Dermis blood vessel endothelial cell (primary cell): ENCODE results near the gene HTRA3. TPM values are rescaled to one million over a fixed set of nuclear protein-coding genes. Genes with fewer than 3 reads are reported as not detected.

Experiments
- DNase-seq: peaks from one replicate; pipeline ENCODE4 v3.0.0; 2010
- total RNA-seq: library from RNA; depleted of rRNA; stranded (reverse); fragments of >200 nt; gene quantifications from 2 replicates; pipeline ENCODE4 v1.2.3, GENCODE V29; 2014

The HTRA3 gene
- total RNA-seq, 1 donor from 2014 or later = 3.6 TPM

GRCh38 chr4:8282134-8282641 is 12.6 kb downstream of the HTRA3 start:
- DNase-seq = no peak

DNA sequence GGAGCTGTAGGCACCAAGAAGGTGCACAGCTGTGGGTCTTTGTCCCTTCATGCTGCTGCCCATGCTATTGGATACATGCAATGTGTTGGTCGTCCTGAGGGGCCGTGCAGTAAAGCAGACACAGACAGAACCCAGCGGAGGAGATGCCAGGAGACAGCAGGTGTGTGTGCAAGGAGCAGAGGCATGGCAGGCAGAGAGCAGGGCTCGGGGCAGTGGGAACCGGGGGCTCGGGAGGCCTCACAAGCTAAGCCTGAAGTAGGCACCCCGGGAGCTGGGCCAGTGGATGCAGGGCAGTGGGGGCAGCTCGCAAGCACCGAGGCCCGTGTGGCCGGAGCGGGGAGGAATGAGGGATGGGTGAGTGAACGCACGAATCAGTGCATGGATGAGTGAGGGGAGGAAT is 13.2 kb downstream of the HTRA3 start:
- DNase-seq = no peak

- no peak for DNase-seq
These were observed 13.6 kb downstream of the HTRA3 start for GRCh38 chr4:8283161-8283560.

DNA sequence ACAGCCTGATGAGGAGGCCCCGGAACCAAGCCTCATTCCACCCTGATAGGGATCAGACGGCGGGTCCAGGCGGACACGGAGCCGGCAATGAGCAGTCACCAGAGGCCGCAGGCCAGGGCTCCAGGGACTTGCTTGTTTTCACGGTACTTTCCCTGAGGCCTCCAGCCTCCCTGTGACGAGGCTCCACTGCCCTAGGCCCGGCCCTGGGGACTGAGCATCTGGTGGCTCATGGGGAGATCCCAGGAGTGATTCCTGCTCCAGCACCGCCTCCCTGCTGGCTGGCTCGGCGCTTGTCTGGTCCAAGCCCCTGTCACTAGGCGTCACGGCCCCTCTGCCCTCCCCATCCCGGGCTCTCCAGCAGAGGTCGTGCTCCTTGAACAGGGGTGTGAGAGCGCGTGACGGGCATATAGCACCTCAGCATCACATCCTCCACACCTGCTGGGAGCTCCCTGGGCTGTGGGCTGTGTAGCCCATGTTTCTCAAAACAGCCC is 14.1 kb downstream of the HTRA3 start:
- no peak for DNase-seq

DNA sequence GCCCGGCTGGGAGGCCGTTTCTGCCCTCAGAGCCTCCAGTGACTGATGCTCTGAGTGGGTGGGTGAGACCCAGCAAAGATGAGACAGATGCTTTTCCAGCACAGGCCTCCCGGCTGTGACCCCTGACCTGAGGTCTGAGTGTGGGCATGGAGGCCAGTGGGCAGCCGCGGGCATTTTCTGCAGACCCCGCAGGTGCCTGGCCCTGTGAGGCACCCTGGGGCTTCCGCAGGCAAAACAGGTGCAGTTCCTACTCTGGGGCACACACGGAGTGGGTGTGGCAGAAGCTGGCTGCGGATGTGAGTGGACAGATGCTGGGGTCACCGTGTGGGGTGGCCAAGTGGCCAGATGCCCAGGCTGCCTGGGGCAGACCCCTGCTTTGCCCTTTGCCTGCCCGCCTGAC is 14.8 kb downstream of the HTRA3 start:
- no peak for DNase-seq

- no peak for DNase-seq
These were observed 15.8 kb downstream of the HTRA3 start for GRCh38 chr4:8285143-8285975.

- DNase-seq = no peak
These were observed 16.6 kb downstream of the HTRA3 start for GRCh38 chr4:8285976-8286718.

DNA sequence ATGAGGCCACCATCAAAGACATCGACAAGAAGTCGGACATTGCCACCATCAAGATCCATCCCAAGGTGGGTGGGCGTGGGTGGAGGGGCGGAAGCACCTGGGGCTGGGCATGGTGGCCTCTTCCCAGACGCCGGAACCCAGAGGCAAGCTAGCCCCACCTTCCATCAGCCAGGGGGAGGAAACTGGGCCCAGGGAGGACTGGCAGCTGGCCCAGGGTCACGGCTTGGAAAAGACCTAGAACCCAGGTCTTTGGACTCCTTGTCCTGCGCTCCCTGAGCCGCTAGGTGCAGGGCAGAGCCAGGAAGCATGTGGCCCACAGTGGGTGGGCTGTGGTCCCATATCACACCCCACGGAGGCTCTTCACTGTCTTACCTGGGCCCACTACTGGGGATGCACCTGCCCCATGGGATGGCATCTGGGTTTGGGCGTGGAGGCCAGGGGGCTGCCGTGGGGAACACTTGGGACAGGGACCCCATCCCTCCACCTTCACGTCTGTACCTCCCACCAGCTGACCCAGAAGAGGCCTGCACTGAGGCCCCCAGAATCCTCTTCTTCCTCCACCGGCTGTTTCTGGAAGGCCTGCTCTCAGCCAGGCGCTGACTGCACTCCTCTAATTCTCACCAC is 17.3 kb downstream of the HTRA3 start:
- no peak for DNase-seq

DNA sequence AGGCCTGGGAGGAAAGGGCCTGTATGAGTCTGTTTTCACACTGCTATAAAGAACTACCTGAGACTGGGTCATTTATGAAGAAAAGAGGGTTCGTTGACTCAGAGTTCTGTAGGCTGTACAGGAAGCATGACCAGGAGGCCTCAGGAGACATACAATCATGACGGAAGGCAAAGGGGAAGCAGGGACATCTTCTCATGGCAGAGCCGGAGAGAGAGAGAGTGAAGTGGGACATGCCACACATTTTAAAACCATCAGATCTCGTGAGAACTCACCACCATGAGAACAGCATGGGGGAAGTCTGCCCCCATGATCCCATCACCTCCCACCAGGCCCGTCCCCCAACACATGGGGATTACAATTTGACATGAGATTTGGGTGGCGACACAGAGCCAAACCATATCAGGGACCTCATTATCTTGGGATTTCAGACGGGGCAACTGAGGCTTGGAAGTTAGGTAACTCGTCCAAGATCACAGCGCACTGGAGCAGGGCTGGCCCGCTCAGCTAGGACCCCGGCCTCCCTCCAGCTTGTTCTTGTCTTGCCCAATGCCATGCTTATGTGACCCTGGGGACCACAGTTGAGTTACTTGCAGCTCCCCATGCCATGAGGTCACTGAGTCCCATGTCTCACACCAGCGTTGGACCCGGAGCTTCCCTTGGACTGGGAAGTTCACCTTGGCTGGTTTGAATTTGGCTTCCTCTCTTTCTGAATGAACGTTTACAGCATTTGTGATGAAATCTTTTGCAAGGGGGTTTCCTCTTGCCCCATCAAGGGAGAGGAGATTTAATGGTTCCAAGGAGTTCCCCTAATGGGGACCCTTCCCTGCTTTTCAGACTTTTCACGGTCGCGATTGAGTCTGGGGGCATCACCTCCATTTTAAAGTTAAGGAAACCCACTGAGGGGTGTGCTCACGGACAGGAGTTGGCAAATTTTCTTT is 18.1 kb downstream of the HTRA3 start:
- no peak for DNase-seq

DNA sequence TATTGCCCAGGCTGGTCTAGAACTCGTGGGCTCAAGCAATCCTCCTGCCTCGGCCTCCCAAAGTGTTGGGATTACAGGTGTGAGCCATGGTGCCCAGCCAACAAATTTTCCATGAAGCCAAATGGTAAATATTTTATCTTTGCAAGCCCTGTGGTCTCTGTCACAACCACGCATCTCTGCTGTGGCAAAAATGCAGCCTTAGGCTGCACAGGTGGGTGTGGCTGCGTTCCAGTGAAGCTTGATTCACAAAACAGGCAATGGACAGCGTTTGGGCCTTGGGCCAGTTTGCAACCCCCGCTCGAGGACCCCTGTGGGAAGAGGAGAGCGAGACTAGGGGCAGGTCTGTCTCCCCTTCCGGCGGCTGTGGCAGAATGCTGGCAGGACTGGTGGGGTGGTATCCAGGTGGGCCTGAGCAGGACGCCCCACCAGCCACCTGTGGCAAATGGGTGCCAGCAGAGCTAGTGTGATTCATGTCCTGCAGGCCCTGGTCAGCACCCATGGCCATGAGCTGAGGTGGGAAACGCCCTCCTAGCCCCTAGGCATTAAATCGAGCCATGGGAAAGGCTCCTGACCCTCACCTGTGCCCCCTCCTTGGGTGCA is 19.7 kb downstream of the HTRA3 start:
- DNase-seq = no peak

DNA sequence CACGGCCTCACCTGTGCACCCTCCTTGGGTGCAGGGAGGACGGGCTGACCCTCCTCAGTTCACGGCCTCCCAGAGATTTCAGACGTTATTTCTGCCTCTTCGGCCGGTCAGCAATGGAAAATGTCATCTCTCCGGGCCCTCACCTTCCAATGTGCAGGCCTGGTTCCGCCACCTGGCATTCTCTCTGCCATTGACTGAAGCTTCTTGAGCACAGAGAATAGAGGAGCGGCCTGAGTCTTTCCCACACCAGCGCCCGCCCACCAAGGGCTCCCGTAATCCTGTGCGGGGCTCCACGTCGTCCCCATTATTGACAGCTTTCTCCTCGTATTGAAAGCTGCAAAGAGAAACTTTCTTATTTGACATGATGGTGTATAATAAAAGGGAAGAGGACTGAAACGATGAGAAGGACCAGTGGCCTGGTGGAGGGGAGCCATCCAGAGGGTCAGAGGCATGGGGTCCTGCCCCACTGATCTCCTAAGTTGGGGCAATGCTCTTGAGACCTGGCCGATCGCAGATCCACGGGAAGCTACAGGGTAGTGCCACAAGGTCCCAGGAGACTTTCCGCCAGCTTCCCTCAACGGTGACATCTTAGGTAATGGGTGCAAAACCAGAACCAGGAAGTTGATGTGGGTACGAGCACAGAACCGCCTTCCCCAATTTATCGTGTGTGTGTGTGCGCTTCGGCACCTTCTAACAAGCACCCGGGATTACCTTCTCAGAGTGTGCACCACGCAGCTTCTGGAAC is 20.6 kb downstream of the HTRA3 start:
- DNase-seq = no peak

- no peak for DNase-seq
These were observed 21.1 kb downstream of the HTRA3 start for GRCh38 chr4:8290701-8290970.

DNA sequence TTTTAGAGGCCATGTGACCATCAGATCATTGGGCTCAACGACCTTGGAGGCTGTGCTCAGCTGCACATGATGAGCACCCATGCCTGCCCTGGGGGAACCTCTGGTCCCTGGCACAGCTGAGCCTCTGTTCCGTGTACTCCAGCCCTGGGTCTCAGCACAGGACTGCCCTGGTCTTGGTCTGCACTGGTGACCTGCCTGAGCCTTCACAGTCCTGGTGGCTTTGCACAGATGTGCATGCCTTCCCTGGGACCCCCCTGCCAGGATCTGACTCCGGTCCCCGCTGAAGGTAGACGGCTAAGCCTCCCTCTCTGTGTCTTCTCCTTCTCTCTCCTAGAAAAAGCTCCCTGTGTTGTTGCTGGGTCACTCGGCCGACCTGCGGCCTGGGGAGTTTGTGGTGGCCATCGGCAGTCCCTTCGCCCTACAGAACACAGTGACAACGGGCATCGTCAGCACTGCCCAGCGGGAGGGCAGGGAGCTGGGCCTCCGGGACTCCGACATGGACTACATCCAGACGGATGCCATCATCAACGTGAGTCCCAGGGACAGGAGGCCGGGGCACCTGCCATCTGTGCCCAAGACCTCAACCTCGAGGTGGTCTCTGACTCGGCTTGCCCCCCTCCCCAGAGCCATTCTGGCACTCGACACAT is 21.6 kb downstream of the HTRA3 start:
- no peak for DNase-seq

GRCh38 chr4:8291701-8292477 is 22.3 kb downstream of the HTRA3 start:
- DNase-seq = no peak

- DNase-seq = no peak
These were observed 23.0 kb downstream of the HTRA3 start for GRCh38 chr4:8292478-8293107.

- DNase-seq = no peak
These were observed 23.8 kb downstream of the HTRA3 start for GRCh38 chr4:8293131-8293975.

GRCh38 chr4:8294036-8294435 is 24.5 kb downstream of the HTRA3 start:
- DNase-seq = no peak

GRCh38 chr4:8294775-8295174 is 25.2 kb downstream of the HTRA3 start:
- no peak for DNase-seq
